Body of pancreas (tissue), 4 donors: ENCODE data around the gene HYI. TPM values are rescaled to one million over a fixed set of nuclear protein-coding genes. Genes with fewer than 3 reads are reported as not detected.

Source experiments
- ATAC-seq: fragments of 150-250 bp; one replicate; pipeline ENCODE4 v1.9.1; 2016
- DNase-seq, 4 donors: peaks; one replicate each; pipeline ENCODE4 v3.0.0-alpha.2; 2019
- H3K27ac ChIP-seq, 4 donors: fragments of 200-600 bp; sonication (generic); 1 replicate in 3 of 4; 2 replicates in 1 of 4; pipeline versions ENCODE4 v1.5.1 to v1.6.1; 2016 to 2019; ENCODE audit warnings: mild to moderate bottlenecking in 1 of 4, mixed read lengths in 1 of 4, moderate library complexity in 1 of 4
- H3K27me3 ChIP-seq, 2 donors: fragments of 200-600 bp; sonication (generic); one replicate each; pipeline ENCODE4 v1.6.0; 2016; ENCODE audit warnings: mild to moderate bottlenecking in 1 of 2
- H3K36me3 ChIP-seq, 2 donors: fragments of 200-600 bp; sonication (generic); replicated peaks in 1 of 2; 2 replicates each; pipeline ENCODE4 v1.5.1; 2016; ENCODE audit warnings: low read depth in 2 of 2; ENCODE audit not compliant: insufficient read depth in 1 of 2
- H3K4me1 ChIP-seq: fragments of 200-600 bp; sonication (generic); one replicate; pipeline ENCODE4 v1.6.0; 2016
- H3K4me3 ChIP-seq, 2 donors: fragments of 200-600 bp; sonication (generic); 1 replicate in 1 of 2; 2 replicates in 1 of 2; pipeline ENCODE4 v1.5.1; 2016 to 2019
- H3K9me3 ChIP-seq, 3 donors: fragments of 200-600 bp; sonication (generic); 1 replicate in 2 of 3; 2 replicates in 1 of 3; pipeline ENCODE4 v1.5.1; 2016
- CTCF ChIP-seq, 7 experiments: fragments of 450-650 bp in 4 of 7; fragments of 200-600 bp in 3 of 7; sonication (generic) in 3 of 7; IDR thresholded peaks; one replicate each; pipeline ENCODE4 v1.5.1; 2016 to 2019; ENCODE audit warnings: antibody characterized with exemption in 7 of 7
- POLR2A ChIP-seq, 3 donors: fragments of 450-650 bp; IDR thresholded peaks; one replicate each; pipeline ENCODE4 v1.6.1; 2016; ENCODE audit warnings: antibody characterized with exemption in 3 of 3, mild to moderate bottlenecking in 2 of 3
- WGBS, 2 donors: methylation state at CpG; one replicate each; pipeline ENCODE4 v1.1.5; 2017; 5-methylcytosine and 5-hydroxymethylcytosine counted together
- intact Hi-C: fragments of 100-400 bp; cut with DNase I; formaldehyde crosslinking; loops from one replicate; pipeline ENCODE4 v1.15.1; 2023
- total RNA-seq, 2 donors: library from RNA; depleted of rRNA; stranded (reverse); fragments of >200 nt; gene quantifications; one replicate each; pipeline ENCODE4 v1.1.0, GENCODE V29; 2016

The HYI gene
- total RNA-seq, 2 donors from 2014 or later: 101 to 157 TPM

GRCh38 chr1:43472087-43472462, 18.3 kb upstream of the HYI start:
- Histone ChIP-seq H3K9me3 (no peaks in the 10 kb centered on the region), H3K27me3 (no peaks in the 10 kb centered on the region), H3K27ac (peak overlapping the region; percentile 30 to 83 (median 60)), H3K4me1 (peaks cover 18% of the 10 kb centered on the region), H3K36me3 (no peaks in the 10 kb centered on the region), H3K4me3 (no peak overlapping the region)
- ATAC-seq (no peak), DNase-seq (no peak)
- WGBS, 2 donors: 73 to 76% methylated on average over 5 of the region's 5 CpGs
- intact Hi-C loops: no loop called here
- TF ChIP-seq CTCF (IDR thresholded peaks at IDR 0.05): no peak
- TF ChIP-seq POLR2A (IDR thresholded peaks at IDR 0.05): no peak

GRCh38 chr1:43469932-43470331, 16.2 kb upstream of the HYI start:
- intact Hi-C loops: no loop called here
- DNase-seq: no peak
- TF ChIP-seq POLR2A (IDR thresholded peaks at IDR 0.05) (no peak), CTCF (IDR thresholded peaks at IDR 0.05) (no peak)
- 53 to 74% methylated on average over 1 of the region's 1 CpG for WGBS, 2 donors
- Histone ChIP-seq H3K4me1 (peaks cover 14% of the 10 kb centered on the region), H3K27ac (no peak overlapping the region), H3K9me3 (no peaks in the 10 kb centered on the region), H3K4me3 (no peak overlapping the region), H3K36me3 (no peaks in the 10 kb centered on the region), H3K27me3 (no peaks in the 10 kb centered on the region)
- no peak for ATAC-seq

GRCh38 chr1:43468414-43468813, 14.7 kb upstream of the HYI start:
- ATAC-seq (no peak), DNase-seq (no peak)
- H3K4me3 ChIP-seq: no peak overlapping the region
- 80 to 84% methylated on average over 1 to 3 of the region's 3 CpGs for WGBS, 2 donors
- TF ChIP-seq CTCF (IDR thresholded peaks at IDR 0.05) (no peak), POLR2A (IDR thresholded peaks at IDR 0.05) (no peak)
- H3K27me3 ChIP-seq: no peaks in the 10 kb centered on the region
- no peaks in the 10 kb centered on the region for H3K9me3 ChIP-seq
- intact Hi-C loops: no loop called here
- H3K36me3 ChIP-seq: no peaks in the 10 kb centered on the region
- peaks cover 19% of the 10 kb centered on the region for H3K4me1 ChIP-seq
- H3K27ac ChIP-seq: no peak overlapping the region

- Histone ChIP-seq H3K27ac (no peak overlapping the region), H3K4me3 (no peak overlapping the region), H3K27me3 (no peaks in the 10 kb centered on the region), H3K4me1 (peaks cover 11% of the 10 kb centered on the region), H3K9me3 (no peaks in the 10 kb centered on the region), H3K36me3 (no peaks in the 10 kb centered on the region)
- intact Hi-C loops: no loop called here
- DNase-seq (peak in 1 of 4 donors; percentile 34), ATAC-seq (no peak)
- no peak for TF ChIP-seq POLR2A (IDR thresholded peaks at IDR 0.05)
- no peak for TF ChIP-seq CTCF (IDR thresholded peaks at IDR 0.05)
- 54 to 79% methylated on average over 2 of the region's 2 CpGs for WGBS, 2 donors
Measured at GRCh38 chr1:43466403-43466802, 12.7 kb upstream of the HYI start.

- 68 to 73% methylated on average over 3 of the region's 3 CpGs for WGBS, 2 donors
- intact Hi-C loops: no loop called here
- H3K4me1 ChIP-seq: peaks cover 11% of the 10 kb centered on the region
- H3K4me3 ChIP-seq: no peak overlapping the region
- H3K36me3 ChIP-seq: no peaks in the 10 kb centered on the region
- H3K27me3 ChIP-seq: no peaks in the 10 kb centered on the region
- DNase-seq: no peak
- no peak overlapping the region for H3K27ac ChIP-seq
- H3K9me3 ChIP-seq: no peaks in the 10 kb centered on the region
- no peak for ATAC-seq
- TF ChIP-seq CTCF (IDR thresholded peaks at IDR 0.05) (no peak), POLR2A (IDR thresholded peaks at IDR 0.05) (no peak)
Measured at GRCh38 chr1:43465505-43466067, 11.9 kb upstream of the HYI start.
